ENCODE data around the gene IPP. TPM values are rescaled to one million over a fixed set of nuclear protein-coding genes. Genes with fewer than 3 reads are reported as not detected.
"Not testable (repeated sequence)": the region's sequence is repeated elsewhere in the genome, so short reads cannot be mapped to it uniquely, and the experiment has no call there.

Gene IPP
- polyA plus RNA-seq, 1 donor, result 34.1 TPM

- no peak for DNase-seq
Observed at GRCh38 chr1:45685308-45686014, 65.0 kb downstream of the IPP start.

GRCh38 chr1:45684402-45684801 is 66.1 kb downstream of the IPP start:
- DNase-seq, result no peak

GRCh38 chr1:45682942-45683341 is 67.5 kb downstream of the IPP start:
- no peak for DNase-seq

- no peak for DNase-seq
Observed at GRCh38 chr1:45679123-45679522, 71.3 kb downstream of the IPP start.

GRCh38 chr1:45678489-45678888 is 72.0 kb downstream of the IPP start:
- DNase-seq, result no peak

- no peak for DNase-seq
Observed at GRCh38 chr1:45677751-45678245, 72.7 kb downstream of the IPP start.

- not testable (repeated sequence) for DNase-seq
Observed at GRCh38 chr1:45676553-45676952, 73.9 kb downstream of the IPP start.

- DNase-seq, result no peak
Observed at GRCh38 chr1:45674478-45674877, 76.0 kb downstream of the IPP start.

GRCh38 chr1:45673956-45674355 is 76.5 kb downstream of the IPP start:
- DNase-seq, result no peak

GRCh38 chr1:45669859-45670655 is 80.4 kb downstream of the IPP start:
- DNase-seq, result no peak

GRCh38 chr1:45669379-45669778 is 81.1 kb downstream of the IPP start:
- no peak for DNase-seq

GRCh38 chr1:45668526-45668925 is 81.9 kb downstream of the IPP start:
- no peak for DNase-seq

- no peak for DNase-seq
Observed at GRCh38 chr1:45667321-45668111, 82.9 kb downstream of the IPP start.

- no peak for DNase-seq
Observed at GRCh38 chr1:45666836-45667235, 83.6 kb downstream of the IPP start.

GRCh38 chr1:45660336-45660735 is 90.1 kb downstream of the IPP start:
- DNase-seq, result no peak

GRCh38 chr1:45659222-45659621 is 91.2 kb downstream of the IPP start:
- DNase-seq, result no peak

- DNase-seq, result no peak
Observed at GRCh38 chr1:45658171-45658570, 92.3 kb downstream of the IPP start.

GRCh38 chr1:45656573-45657226 is 93.8 kb downstream of the IPP start:
- DNase-seq, result no peak

- no peak for DNase-seq
Observed at GRCh38 chr1:45654540-45655280, 95.7 kb downstream of the IPP start.
